Measurements from ENCODE around the gene CCDC88C.

The CCDC88C gene

DNA sequence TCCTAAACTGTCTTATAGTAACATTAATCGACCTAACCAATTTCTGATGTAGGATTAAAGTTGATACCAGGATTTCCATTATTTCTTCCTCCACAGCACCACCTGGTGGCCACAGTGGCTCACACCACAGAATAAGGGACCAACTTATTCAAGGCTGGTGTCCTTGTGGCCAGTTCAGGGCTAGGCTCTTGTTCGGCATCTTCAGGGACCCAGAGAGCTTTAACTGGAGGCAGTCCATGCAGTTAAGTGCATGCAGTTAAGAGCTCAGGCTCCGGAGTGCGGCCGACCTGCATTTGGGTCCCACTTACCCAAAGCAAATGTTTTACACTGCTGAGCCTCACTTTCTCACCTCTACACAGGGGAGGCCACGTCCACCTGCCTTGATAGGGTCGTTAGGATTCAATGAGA, 131.1 kb downstream of the CCDC88C start:
- Histone ChIP-seq H2BK5ac (ENCODE audit: low read length) (no peak overlapping the region), H2AK5ac (ENCODE audit: low read length) (no peak overlapping the region), H3K18ac (ENCODE audit: low read length) (no peak overlapping the region), H3K4me2 (ENCODE audit: low read length) (no peak overlapping the region), H3K4me1 (ENCODE audit: control insufficient read depth, low read depth, low read length) (no peaks in the 10 kb centered on the region), H3K27ac (ENCODE audit: low read depth, low read length) (no peak overlapping the region), H3K4me3 (ENCODE audit: low read length) (no peak overlapping the region), H4K5ac (ENCODE audit: low read length) (no peak overlapping the region), H3K9ac (ENCODE audit: low read length) (no peak overlapping the region), H3K79me2 (ENCODE audit: control insufficient read depth, insufficient read depth, low read length) (no peaks in the 10 kb centered on the region), H3K79me1 (ENCODE audit: low read length) (no peaks in the 10 kb centered on the region), H2BK120ac (ENCODE audit: low read depth, low read length) (no peak overlapping the region), H3K23ac (ENCODE audit: low read length) (no peak overlapping the region), H3K27me3 (ENCODE audit: insufficient read depth, low read length, poor library complexity) (no peaks in the 10 kb centered on the region), H3K56ac (ENCODE audit: low read length) (no peak overlapping the region), H3K36me3 (ENCODE audit: control insufficient read depth, insufficient read depth, low read length) (peaks cover 7% of the 10 kb centered on the region), H4K8ac (ENCODE audit: low read depth, low read length) (no peak overlapping the region), H3K4ac (ENCODE audit: low read depth, low read length) (no peak overlapping the region), H2BK15ac (replicated peaks; ENCODE audit: low read depth) (no peak overlapping the region)
- peak; percentile 88 for DNase-seq
- no CpG with 5 or more reads among the region's 7 CpGs for WGBS (ENCODE audit: extremely low coverage, insufficient coverage, low lambda C conversion rate)

GRCh38 chr14:91284791-91285548, 132.7 kb downstream of the CCDC88C start:
- no peak overlapping the region for H2BK120ac ChIP-seq (ENCODE audit: low read depth, low read length)
- no peak overlapping the region for H2BK15ac ChIP-seq (replicated peaks; ENCODE audit: low read depth)
- H3K9ac ChIP-seq (ENCODE audit: low read length), result no peak overlapping the region
- DNase-seq, result no peak
- no CpG with 5 or more reads among the region's 14 CpGs for WGBS (ENCODE audit: extremely low coverage, insufficient coverage, low lambda C conversion rate)
- H3K18ac ChIP-seq (ENCODE audit: low read length), result no peak overlapping the region
- no peaks in the 10 kb centered on the region for H3K27me3 ChIP-seq (ENCODE audit: insufficient read depth, low read length, poor library complexity)
- H4K8ac ChIP-seq (ENCODE audit: low read depth, low read length), result no peak overlapping the region
- H3K27ac ChIP-seq (ENCODE audit: low read depth, low read length), result no peak overlapping the region
- peaks cover 7% of the 10 kb centered on the region for H3K36me3 ChIP-seq (ENCODE audit: control insufficient read depth, insufficient read depth, low read length)
- no peaks in the 10 kb centered on the region for H3K79me2 ChIP-seq (ENCODE audit: control insufficient read depth, insufficient read depth, low read length)
- H3K4ac ChIP-seq (ENCODE audit: low read depth, low read length), result no peak overlapping the region
- H3K23ac ChIP-seq (ENCODE audit: low read length), result no peak overlapping the region
- no peak overlapping the region for H3K4me3 ChIP-seq (ENCODE audit: low read length)
- H2AK5ac ChIP-seq (ENCODE audit: low read length), result no peak overlapping the region
- no peak overlapping the region for H4K5ac ChIP-seq (ENCODE audit: low read length)
- no peak overlapping the region for H3K4me2 ChIP-seq (ENCODE audit: low read length)
- H2BK5ac ChIP-seq (ENCODE audit: low read length), result no peak overlapping the region
- no peak overlapping the region for H3K56ac ChIP-seq (ENCODE audit: low read length)
- H3K79me1 ChIP-seq (ENCODE audit: low read length), result no peaks in the 10 kb centered on the region
- no peaks in the 10 kb centered on the region for H3K4me1 ChIP-seq (ENCODE audit: control insufficient read depth, low read depth, low read length)

DNA sequence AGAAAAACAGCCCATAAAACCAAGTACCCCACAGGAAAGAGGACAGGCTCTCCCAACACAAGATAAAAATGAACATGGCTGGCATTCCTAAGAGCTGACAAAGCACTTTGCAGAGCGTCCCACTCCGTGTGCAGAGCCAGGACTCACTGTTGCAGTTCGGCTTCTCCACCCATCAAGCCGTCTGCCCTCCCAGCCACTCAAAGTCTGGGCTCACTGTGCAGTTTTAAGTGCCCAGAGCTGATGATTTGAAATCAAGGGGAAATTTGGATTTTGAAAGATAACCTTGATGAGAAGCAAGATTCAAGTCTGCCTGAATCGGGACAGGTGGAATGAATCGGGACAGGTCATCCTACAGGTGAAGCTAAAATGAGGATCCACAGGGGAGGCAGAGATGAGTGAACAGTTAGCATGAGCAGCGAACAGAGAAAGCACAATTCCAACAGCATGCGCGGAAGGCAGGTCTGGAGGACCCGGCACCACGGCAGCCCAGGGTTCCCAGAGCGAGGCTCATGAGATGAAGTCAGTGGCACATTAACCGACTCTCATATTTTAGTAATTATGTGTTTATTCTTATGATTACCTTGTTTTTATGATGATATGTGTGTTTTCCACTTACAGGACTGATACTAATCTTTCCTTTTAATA, 133.4 kb downstream of the CCDC88C start:
- H3K4ac ChIP-seq (ENCODE audit: low read depth, low read length), result no peak overlapping the region
- no peaks in the 10 kb centered on the region for H3K79me2 ChIP-seq (ENCODE audit: control insufficient read depth, insufficient read depth, low read length)
- H3K9ac ChIP-seq (ENCODE audit: low read length), result no peak overlapping the region
- no peak overlapping the region for H3K23ac ChIP-seq (ENCODE audit: low read length)
- H3K4me3 ChIP-seq (ENCODE audit: low read length), result no peak overlapping the region
- no peak overlapping the region for H2BK120ac ChIP-seq (ENCODE audit: low read depth, low read length)
- H3K18ac ChIP-seq (ENCODE audit: low read length), result no peak overlapping the region
- H2AK5ac ChIP-seq (ENCODE audit: low read length), result no peak overlapping the region
- H3K56ac ChIP-seq (ENCODE audit: low read length), result no peak overlapping the region
- no peak overlapping the region for H2BK15ac ChIP-seq (replicated peaks; ENCODE audit: low read depth)
- H3K4me1 ChIP-seq (ENCODE audit: control insufficient read depth, low read depth, low read length), result no peaks in the 10 kb centered on the region
- no peaks in the 10 kb centered on the region for H3K79me1 ChIP-seq (ENCODE audit: low read length)
- no peak overlapping the region for H4K5ac ChIP-seq (ENCODE audit: low read length)
- peaks cover 5% of the 10 kb centered on the region for H3K36me3 ChIP-seq (ENCODE audit: control insufficient read depth, insufficient read depth, low read length)
- no peak overlapping the region for H2BK5ac ChIP-seq (ENCODE audit: low read length)
- no peak overlapping the region for H3K27ac ChIP-seq (ENCODE audit: low read depth, low read length)
- H4K8ac ChIP-seq (ENCODE audit: low read depth, low read length), result no peak overlapping the region
- H3K27me3 ChIP-seq (ENCODE audit: insufficient read depth, low read length, poor library complexity), result no peaks in the 10 kb centered on the region
- WGBS (ENCODE audit: extremely low coverage, insufficient coverage, low lambda C conversion rate), result no CpG with 5 or more reads among the region's 13 CpGs
- H3K4me2 ChIP-seq (ENCODE audit: low read length), result no peak overlapping the region
- DNase-seq, result peak; percentile 21

DNA sequence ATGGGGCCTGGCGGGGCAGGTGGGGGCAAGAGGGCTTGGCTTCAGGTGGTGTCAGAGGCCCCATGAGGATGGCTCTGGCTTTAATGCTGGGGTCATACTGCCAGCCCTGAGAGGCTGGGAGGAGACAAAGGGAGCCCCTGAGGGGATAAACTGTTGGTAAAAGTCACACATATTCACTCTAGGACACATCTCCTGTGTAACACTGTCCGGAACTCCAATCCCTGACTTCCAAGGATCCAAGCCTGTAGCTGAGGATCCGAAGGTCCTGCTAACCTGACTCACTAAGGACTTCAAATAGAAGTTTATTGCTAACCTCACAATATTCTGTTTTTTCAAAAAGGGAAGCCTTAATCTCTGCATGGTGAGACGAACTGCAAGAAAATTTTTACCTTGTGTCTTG, 134.0 kb downstream of the CCDC88C start:
- no peak overlapping the region for H3K27ac ChIP-seq (ENCODE audit: low read depth, low read length)

GRCh38 chr14:91282954-91283645, 134.5 kb downstream of the CCDC88C start:
- DNase-seq, result no peak
- no peak overlapping the region for H4K5ac ChIP-seq (ENCODE audit: low read length)
- no peak overlapping the region for H3K56ac ChIP-seq (ENCODE audit: low read length)
- H3K79me1 ChIP-seq (ENCODE audit: low read length), result no peaks in the 10 kb centered on the region
- no peak overlapping the region for H2AK5ac ChIP-seq (ENCODE audit: low read length)
- no peak overlapping the region for H2BK5ac ChIP-seq (ENCODE audit: low read length)
- H3K79me2 ChIP-seq (ENCODE audit: control insufficient read depth, insufficient read depth, low read length), result no peaks in the 10 kb centered on the region
- H3K4ac ChIP-seq (ENCODE audit: low read depth, low read length), result no peak overlapping the region
- H3K27ac ChIP-seq (ENCODE audit: low read depth, low read length), result no peak overlapping the region
- H3K23ac ChIP-seq (ENCODE audit: low read length), result no peak overlapping the region
- H3K4me2 ChIP-seq (ENCODE audit: low read length), result no peak overlapping the region
- no peak overlapping the region for H2BK15ac ChIP-seq (replicated peaks; ENCODE audit: low read depth)
- no peaks in the 10 kb centered on the region for H3K4me1 ChIP-seq (ENCODE audit: control insufficient read depth, low read depth, low read length)
- H3K18ac ChIP-seq (ENCODE audit: low read length), result no peak overlapping the region
- no peak overlapping the region for H3K9ac ChIP-seq (ENCODE audit: low read length)
- 100% methylated on average over 1 of the region's 14 CpGs for WGBS (ENCODE audit: extremely low coverage, insufficient coverage, low lambda C conversion rate)
- H2BK120ac ChIP-seq (ENCODE audit: low read depth, low read length), result no peak overlapping the region
- H4K8ac ChIP-seq (ENCODE audit: low read depth, low read length), result no peak overlapping the region
- no peak overlapping the region for H3K4me3 ChIP-seq (ENCODE audit: low read length)
- H3K27me3 ChIP-seq (ENCODE audit: insufficient read depth, low read length, poor library complexity), result no peaks in the 10 kb centered on the region
- H3K36me3 ChIP-seq (ENCODE audit: control insufficient read depth, insufficient read depth, low read length), result peaks cover 2% of the 10 kb centered on the region

More for the DNA sequence above, 134.0 kb downstream of the CCDC88C start:
- Histone ChIP-seq H3K4me1 (ENCODE audit: control insufficient read depth, low read depth, low read length) (no peaks in the 10 kb centered on the region), H3K18ac (ENCODE audit: low read length) (no peak overlapping the region), H3K9ac (ENCODE audit: low read length) (no peak overlapping the region), H2BK15ac (replicated peaks; ENCODE audit: low read depth) (no peak overlapping the region), H3K4me3 (ENCODE audit: low read length) (no peak overlapping the region), H3K79me1 (ENCODE audit: low read length) (no peaks in the 10 kb centered on the region), H2BK5ac (ENCODE audit: low read length) (no peak overlapping the region), H3K79me2 (ENCODE audit: control insufficient read depth, insufficient read depth, low read length) (no peaks in the 10 kb centered on the region), H3K56ac (ENCODE audit: low read length) (no peak overlapping the region), H2BK120ac (ENCODE audit: low read depth, low read length) (no peak overlapping the region), H4K8ac (ENCODE audit: low read depth, low read length) (no peak overlapping the region), H4K5ac (ENCODE audit: low read length) (no peak overlapping the region), H2AK5ac (ENCODE audit: low read length) (no peak overlapping the region), H3K36me3 (ENCODE audit: control insufficient read depth, insufficient read depth, low read length) (peaks cover 4% of the 10 kb centered on the region), H3K27me3 (ENCODE audit: insufficient read depth, low read length, poor library complexity) (no peaks in the 10 kb centered on the region), H3K23ac (ENCODE audit: low read length) (no peak overlapping the region), H3K4ac (ENCODE audit: low read depth, low read length) (no peak overlapping the region), H3K4me2 (ENCODE audit: low read length) (no peak overlapping the region)
- no peak for DNase-seq
- no CpG with 5 or more reads among the region's 4 CpGs for WGBS (ENCODE audit: extremely low coverage, insufficient coverage, low lambda C conversion rate)
